ENCODE data around the gene KRT78. TPM values are rescaled to one million over a fixed set of nuclear protein-coding genes. Genes with fewer than 3 reads are reported as not detected.

KRT78 gene
- total RNA-seq, 1 experiment from 2014 or later, result not detected

- peak; percentile 46 for DNase-seq
- no peaks in the 10 kb centered on the region for H3K9me3 ChIP-seq
- H3K36me3 ChIP-seq, result no peaks in the 10 kb centered on the region
- H3K27me3 ChIP-seq, result no peaks in the 10 kb centered on the region
- H3K4me3 ChIP-seq, result no peak overlapping the region
Measured at GRCh38 chr12:52821826-52822660, 26.8 kb downstream of the KRT78 start.

- H3K27me3 ChIP-seq, result no peaks in the 10 kb centered on the region
- no peak for DNase-seq
Measured at GRCh38 chr12:52821071-52821730, 27.6 kb downstream of the KRT78 start.

GRCh38 chr12:52820521-52820920 lies 28.3 kb downstream of the KRT78 start:
- Histone ChIP-seq H3K27me3 (no peaks in the 10 kb centered on the region), H3K36me3 (no peaks in the 10 kb centered on the region), H3K4me3 (no peak overlapping the region), H3K9me3 (no peaks in the 10 kb centered on the region)
- no peak for DNase-seq

More at GRCh38 chr12:52821071-52821730, 27.6 kb downstream of the KRT78 start:
- Histone ChIP-seq H3K4me3 (no peak overlapping the region), H3K9me3 (no peaks in the 10 kb centered on the region), H3K36me3 (no peaks in the 10 kb centered on the region)

- no peak for DNase-seq
- Histone ChIP-seq H3K27me3 (no peaks in the 10 kb centered on the region), H3K4me3 (no peak overlapping the region), H3K36me3 (no peaks in the 10 kb centered on the region), H3K9me3 (no peaks in the 10 kb centered on the region)
Measured at GRCh38 chr12:52819731-52820510, 28.9 kb downstream of the KRT78 start.

GRCh38 chr12:52818887-52819420 lies 29.8 kb downstream of the KRT78 start:
- Histone ChIP-seq H3K9me3 (no peaks in the 10 kb centered on the region), H3K27me3 (no peaks in the 10 kb centered on the region), H3K36me3 (no peaks in the 10 kb centered on the region), H3K4me3 (no peak overlapping the region)
- no peak for DNase-seq

- DNase-seq, result no peak
- Histone ChIP-seq H3K36me3 (no peaks in the 10 kb centered on the region), H3K27me3 (no peaks in the 10 kb centered on the region), H3K4me3 (no peak overlapping the region), H3K9me3 (no peaks in the 10 kb centered on the region)
Measured at GRCh38 chr12:52818388-52818787, 30.4 kb downstream of the KRT78 start.

- H3K9me3 ChIP-seq, result no peaks in the 10 kb centered on the region
- no peak overlapping the region for H3K4me3 ChIP-seq
- no peaks in the 10 kb centered on the region for H3K36me3 ChIP-seq
- no peaks in the 10 kb centered on the region for H3K27me3 ChIP-seq
- no peak for DNase-seq
Measured at GRCh38 chr12:52817699-52818238, 31.0 kb downstream of the KRT78 start.

GRCh38 chr12:52817003-52817698 lies 31.6 kb downstream of the KRT78 start:
- Histone ChIP-seq H3K9me3 (no peaks in the 10 kb centered on the region), H3K36me3 (no peaks in the 10 kb centered on the region), H3K4me3 (no peak overlapping the region), H3K27me3 (no peaks in the 10 kb centered on the region)
- no peak for DNase-seq

GRCh38 chr12:52815676-52816588 lies 32.9 kb downstream of the KRT78 start:
- DNase-seq, result no peak
- Histone ChIP-seq H3K9me3 (no peaks in the 10 kb centered on the region), H3K36me3 (no peaks in the 10 kb centered on the region), H3K4me3 (no peak overlapping the region), H3K27me3 (no peaks in the 10 kb centered on the region)

- Histone ChIP-seq H3K9me3 (no peaks in the 10 kb centered on the region), H3K36me3 (no peaks in the 10 kb centered on the region), H3K27me3 (no peaks in the 10 kb centered on the region), H3K4me3 (no peak overlapping the region)
- no peak for DNase-seq
Measured at GRCh38 chr12:52815161-52815560, 33.6 kb downstream of the KRT78 start.

GRCh38 chr12:52814710-52815155 lies 34.1 kb downstream of the KRT78 start:
- Histone ChIP-seq H3K27me3 (no peaks in the 10 kb centered on the region), H3K9me3 (no peaks in the 10 kb centered on the region), H3K36me3 (no peaks in the 10 kb centered on the region), H3K4me3 (no peak overlapping the region)
- no peak for DNase-seq

GRCh38 chr12:52813885-52814709 lies 34.7 kb downstream of the KRT78 start, which contains the start of gene KRT4:
TSS of gene KRT4 (minus strand) at chr12:52814116. CDS start at chr12:52814058, 58 bp downstream.
- H3K36me3 ChIP-seq, result no peaks in the 10 kb centered on the region
- DNase-seq, result no peak
- H3K4me3 ChIP-seq, result no peak within 1 kb of the TSS
- H3K27me3 ChIP-seq, result no peaks in the 10 kb centered on the region
- no peaks in the 10 kb centered on the region for H3K9me3 ChIP-seq

GRCh38 chr12:52813203-52813819 lies 35.5 kb downstream of the KRT78 start:
- Histone ChIP-seq H3K27me3 (no peaks in the 10 kb centered on the region; the same call in 1 of the 2 replicates), H3K36me3 (no peaks in the 10 kb centered on the region), H3K9me3 (no peaks in the 10 kb centered on the region), H3K4me3 (no peak overlapping the region)
- no peak for DNase-seq

- no peaks in the 10 kb centered on the region for H3K9me3 ChIP-seq
- no peaks in the 10 kb centered on the region; the same call in 1 of the 2 replicates for H3K27me3 ChIP-seq
- no peak overlapping the region for H3K4me3 ChIP-seq
- no peak for DNase-seq
- no peaks in the 10 kb centered on the region for H3K36me3 ChIP-seq
Measured at GRCh38 chr12:52812749-52813148, 36.0 kb downstream of the KRT78 start.
